HG02885 (cell line): ENCODE results near the gene COL6A1.
A peak's percentile ranks its signal among the peaks of the same experiment; 100 is the strongest.
"Not testable (repeated sequence)": the region's sequence is repeated elsewhere in the genome, so short reads cannot be mapped to it uniquely, and the experiment has no call there.

ENCODE experiments used
- ATAC-seq: cut with Tn5 transposase; IDR thresholded peaks from one replicate; pipeline ENCODE4 v1.9.1; 2021; ENCODE audit warnings: mild to moderate bottlenecking; ENCODE audit not compliant: unreplicated experiment, poor library complexity

COL6A1 gene

DNA sequence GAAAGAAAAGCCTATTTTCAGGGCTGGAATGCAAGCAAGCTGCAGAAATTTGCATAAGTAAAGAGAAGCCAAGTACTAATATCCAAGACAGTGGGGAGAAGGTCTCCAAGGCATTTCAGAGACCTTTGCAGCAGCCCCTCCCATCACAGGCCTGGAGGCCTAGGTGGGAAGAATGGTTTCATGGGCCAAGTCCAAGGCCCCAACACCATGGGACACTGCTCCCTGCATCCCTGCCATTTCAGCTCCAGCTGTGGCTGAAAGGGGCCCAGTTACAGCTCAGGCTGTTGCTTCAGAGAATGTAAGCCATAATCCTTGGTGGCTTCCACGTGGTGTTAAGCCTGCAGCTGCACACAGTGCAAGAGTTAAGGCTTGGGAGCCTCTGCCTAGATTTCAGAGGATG lies 16.9 kb upstream of the COL6A1 start:
- ATAC-seq = no peak

DNA sequence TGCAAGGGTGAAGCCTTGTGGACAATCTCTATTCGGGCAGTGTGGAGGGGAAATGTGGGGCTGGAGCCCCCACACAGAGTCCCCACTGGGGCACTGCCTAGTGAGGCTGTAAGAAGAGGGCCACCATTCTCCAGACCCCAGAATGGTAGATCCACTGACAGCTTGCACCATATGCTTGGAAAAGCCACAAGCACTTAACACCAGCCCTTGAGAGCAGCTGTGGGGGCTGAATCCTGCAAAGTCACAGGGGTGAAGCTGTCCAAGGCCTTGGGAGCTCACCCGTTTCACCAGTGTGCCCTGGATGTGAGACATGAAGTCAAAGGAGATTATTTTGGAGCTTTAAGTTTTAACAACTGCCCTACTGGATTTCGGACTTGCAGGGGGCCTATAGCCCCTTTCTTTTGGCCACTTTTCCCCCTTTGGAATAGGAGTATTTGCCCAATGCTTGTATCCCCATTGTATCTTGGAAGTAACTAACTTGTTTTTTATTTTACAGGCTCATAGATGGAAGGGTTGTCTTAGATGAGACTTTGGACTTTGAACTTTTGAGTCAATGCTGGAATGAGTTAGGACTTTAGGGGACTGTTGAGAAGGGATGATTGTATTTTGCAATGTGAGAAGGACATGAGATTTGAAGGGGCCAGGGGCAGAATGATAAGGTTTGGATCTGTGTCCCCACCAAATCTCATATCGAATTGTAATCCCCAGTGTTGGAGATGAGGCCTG lies 16.3 kb upstream of the COL6A1 start:
- no peak for ATAC-seq

DNA sequence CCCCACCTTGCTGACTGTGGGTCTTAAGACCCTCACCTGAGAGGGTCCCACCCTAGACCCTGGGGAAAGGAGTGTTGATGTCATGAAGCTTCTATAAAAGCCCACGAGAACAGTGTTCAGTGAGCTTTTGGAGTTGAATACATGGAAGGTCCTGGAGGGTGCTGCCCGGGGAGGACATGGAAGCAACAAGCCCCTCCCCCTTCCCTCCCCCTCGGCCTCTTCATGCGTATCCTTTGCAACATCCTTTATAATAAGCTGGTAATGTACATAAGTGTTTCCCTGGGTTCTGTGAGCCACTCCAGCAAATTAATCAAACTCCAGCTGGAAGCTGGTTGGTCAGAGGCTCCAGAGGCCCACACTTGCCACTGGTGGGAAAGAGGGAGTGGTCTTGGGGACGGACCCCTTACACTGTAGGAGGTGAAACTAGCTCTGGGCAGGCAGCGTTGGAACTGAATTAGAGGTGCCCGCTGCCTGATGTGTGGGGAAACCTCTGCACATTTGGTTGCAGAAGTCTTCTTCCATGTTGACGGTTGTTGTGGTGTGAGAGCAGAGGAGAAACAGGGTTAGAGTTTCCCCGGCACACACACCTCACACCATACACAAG lies 14.7 kb upstream of the COL6A1 start:
- ATAC-seq = no peak

DNA sequence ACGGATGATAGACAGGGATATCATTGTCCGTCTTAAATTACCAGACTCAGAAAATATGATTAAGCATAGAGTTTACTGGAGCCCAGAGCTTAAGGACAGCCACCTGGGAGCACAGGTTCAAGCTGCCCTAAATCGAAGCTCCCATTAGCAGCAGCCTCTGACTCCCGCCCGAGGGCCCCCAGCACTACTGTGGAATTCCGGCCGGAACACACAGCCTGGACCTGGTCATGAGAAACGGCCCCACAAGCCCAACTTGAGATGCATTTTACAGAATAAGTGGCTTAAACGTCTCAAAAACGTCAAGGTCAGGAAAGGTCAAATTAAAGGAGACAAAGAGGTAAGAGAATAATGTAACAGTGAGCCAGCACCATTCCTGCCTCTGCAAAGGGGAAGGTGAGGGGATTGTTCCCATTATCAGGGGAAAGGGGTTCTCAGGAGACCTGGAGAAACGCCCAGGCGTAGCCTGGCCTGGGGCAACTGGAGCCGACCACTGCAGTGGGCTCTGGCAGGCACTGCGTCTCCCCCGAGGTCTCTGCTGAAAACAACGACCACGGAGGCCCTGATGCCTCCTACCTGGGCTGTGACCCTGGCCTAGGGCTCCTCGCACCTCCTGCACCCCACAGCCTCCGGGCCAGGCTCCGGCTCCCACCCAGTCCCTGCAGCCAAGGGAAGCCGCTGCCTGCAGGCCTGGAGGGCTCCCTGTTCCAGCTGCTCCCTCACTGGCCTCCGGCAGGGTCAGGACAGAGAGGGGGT lies 11.5 kb upstream of the COL6A1 start:
- ATAC-seq = no peak

DNA sequence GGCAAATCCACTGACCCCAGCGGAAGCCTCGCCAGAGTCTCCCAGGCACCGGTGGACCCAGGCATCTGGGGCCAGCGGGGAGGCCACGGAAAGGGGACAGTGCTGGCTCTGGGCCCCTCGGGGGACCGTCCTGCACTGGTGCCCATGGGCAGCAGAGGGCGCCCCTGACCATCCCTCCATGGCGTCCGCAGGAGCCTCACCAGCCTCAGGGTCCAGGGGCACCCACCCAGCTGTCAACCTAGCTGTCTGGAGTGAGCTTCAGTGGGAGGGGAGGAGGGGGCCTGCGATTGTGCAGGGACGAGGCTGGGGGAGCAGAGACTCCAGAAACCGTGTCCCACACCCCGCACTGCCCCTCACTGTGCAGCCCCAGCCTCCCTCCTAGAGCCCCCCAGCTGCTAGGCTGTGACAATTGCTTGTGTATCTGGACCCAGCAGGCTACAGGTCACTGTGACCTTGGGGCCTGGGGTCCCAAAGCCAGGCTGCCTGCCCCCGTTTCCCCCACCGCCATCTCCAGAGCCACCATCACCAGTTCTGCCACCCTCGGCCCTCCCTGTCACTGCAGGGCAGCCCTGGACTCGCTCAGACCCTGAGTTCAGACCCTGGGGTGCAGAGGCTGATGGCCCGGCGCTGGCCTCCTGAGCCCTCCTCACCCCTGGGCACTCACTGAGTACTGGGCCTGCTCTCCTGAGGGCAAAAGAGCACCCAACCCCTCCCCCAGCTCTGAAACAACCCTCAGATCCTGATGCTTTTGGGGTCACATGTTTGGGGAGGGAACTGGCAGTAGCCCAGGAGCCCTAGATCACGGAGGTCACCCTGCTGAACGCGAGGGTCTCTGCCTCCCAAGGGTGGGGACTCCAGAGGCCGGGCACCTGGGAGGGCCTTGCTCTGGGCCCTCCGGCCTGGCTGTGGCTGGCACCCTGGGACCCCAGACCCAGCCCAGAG lies 10.6 kb upstream of the COL6A1 start:
- no peak for ATAC-seq

DNA sequence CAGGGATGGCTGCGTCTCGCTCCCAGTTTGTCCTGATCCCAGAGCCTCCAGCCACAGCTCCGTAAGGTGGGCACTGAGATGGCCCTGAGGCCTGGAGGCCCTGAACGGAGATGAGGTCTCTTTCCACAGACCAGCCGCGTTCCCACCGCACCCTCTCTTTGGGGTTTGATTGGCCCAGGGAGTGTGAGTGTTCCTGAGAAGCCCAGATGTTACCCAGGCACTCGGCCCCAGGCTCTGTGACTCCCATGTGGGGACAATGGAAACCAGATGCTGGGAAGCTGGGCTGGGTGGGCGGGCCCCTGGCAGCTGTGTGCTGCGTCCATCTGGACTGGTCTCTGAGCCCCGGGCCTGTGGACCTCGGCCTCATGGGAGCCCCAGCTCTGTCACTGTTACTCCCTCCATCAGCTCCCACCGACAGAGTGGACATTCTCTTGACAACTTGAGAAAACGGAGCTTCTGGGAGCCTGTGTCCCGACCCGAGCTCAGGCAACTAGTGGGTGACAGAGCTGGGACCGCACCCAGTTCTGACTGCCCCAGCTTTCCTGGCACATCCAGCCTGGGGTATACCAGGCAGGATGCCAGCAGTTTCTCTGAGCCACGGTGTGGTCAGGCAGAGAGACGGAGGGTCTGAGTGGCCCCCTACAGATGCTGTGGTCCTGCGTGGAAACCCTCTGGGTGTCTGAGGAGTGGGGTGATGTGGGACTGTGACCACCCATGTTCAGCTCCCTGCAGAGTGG lies 9.8 kb upstream of the COL6A1 start:
- no peak for ATAC-seq

DNA sequence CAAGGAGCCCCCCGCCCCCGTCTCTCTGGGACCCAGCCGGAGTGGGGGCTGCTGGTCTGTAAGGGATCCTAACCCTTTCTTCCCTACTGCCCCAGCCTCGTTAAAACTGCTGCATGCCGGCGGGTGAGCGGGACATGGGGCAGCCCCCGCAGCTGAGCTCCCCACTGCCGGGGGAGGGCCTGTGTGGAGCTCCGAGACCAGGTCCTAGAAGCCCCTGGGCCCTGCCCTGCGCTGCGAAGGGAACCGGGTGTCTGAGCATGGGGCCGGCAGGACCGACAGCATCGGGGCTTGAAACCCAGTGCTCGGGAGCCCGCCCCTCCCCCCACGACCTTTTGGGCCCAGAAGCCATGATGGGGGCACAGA lies 9.2 kb upstream of the COL6A1 start:
- no peak for ATAC-seq

DNA sequence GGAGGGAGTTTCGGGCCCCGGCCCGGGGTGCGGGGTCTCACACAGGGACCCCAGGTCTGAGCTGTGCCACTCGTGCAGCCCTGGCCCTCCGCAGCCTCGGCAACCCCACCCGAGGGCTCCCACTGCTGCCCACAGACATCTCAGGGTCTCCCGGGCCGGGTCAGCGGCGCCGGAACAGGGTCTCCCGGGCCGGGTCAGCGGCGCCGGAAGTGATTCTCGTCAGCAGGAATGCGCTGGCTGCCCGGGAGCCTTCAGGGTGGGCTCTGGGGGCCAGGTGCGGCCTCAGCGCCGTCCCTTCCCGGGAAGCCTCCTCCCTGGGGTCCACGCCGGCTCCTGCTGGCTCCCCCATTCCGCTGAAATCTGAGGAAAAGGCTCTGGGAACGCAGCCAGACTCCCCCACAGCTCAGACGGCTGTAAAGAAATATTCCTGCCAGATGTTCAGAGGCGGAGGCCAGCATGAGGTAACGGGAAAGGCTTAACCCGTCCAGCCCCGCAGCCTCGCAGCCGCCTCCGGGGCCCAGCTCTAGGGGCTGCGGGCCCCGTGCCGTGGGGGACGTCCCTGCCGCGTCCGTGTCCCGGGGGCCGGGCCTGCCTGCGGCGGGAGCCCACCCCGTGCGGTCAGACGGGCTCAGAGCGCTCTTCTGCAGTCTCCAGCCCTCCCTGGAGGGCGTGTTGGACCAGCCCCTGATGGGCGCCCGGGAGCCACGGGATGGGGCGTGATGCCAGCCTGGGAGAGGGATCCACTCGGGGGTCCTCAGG lies 8.7 kb upstream of the COL6A1 start:
- no peak for ATAC-seq

DNA sequence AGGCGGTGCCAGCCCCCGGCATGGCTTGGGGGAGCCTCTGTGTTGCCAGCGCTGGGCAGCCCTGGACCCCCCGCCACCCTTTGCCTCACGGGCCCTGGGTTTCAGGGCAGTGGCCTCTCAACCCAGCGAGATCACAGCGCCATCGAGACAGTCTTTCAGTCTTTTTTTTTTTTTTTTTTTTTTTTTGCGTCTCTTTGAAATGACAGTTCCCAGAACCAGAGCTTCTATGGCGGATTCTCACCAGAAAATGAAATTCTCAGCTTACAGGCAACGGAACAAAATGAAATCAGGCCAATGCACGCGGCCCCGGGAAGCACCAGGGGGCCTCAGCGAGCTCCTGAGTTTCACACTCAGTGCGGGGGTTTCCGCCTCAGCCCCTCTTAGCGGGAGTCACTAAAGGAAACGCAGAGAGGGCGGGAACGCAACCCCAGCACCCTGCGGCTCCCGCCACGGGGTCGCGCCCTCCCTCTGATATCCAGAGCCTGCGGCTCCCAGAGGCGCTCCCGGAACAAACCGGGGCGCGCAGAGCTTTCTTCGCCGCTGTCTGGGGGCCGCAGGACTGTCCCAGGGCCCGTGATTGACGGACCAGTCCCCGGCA lies 8.0 kb upstream of the COL6A1 start:
- peak; percentile 58 for ATAC-seq

DNA sequence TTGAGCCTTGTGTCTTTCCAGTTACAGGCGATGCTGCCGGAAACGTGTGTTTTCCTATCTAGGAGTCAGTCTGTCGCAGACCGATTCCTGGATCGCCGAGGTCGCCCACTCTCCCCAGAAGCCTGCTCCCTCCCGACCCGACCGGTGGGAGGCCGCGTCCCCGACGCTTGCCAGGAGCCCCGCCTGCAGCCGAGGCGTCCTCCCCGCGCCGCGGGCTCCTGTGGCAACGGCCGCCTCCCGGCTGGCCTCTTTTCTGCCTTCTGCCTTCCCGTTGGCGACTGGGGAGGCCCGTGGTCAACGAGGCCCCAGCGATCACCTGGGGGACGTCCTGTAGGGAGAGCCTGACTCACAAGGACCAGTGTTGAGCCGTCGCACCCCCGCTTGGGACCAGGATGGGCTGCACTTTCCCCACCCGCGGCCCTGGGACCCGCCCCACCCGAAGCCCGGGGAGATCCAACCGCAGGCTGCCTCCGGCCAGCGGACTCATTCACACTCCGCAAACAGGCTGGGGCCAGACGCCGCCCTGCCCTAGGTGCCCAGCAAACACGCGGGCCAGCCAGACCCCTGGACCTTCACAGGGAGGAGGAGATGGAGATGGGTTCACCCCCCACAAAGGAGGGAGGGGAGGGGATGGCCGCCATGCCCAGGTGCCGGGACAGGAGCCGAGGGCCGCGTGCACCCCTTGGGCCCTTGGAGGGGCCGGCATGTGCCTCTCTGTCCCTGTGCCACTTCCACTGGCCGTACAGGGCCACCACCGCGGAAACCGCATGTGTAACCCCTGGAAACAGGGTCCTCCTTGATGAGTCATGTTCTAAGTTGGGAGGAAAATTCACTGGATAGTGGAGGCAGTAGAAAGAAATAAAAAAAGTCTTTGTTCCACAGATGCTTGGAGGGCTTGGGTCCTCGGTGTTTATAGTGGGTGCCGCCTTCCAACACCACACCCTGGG lies 7.2 kb upstream of the COL6A1 start:
- ATAC-seq = peak; percentile 21

DNA sequence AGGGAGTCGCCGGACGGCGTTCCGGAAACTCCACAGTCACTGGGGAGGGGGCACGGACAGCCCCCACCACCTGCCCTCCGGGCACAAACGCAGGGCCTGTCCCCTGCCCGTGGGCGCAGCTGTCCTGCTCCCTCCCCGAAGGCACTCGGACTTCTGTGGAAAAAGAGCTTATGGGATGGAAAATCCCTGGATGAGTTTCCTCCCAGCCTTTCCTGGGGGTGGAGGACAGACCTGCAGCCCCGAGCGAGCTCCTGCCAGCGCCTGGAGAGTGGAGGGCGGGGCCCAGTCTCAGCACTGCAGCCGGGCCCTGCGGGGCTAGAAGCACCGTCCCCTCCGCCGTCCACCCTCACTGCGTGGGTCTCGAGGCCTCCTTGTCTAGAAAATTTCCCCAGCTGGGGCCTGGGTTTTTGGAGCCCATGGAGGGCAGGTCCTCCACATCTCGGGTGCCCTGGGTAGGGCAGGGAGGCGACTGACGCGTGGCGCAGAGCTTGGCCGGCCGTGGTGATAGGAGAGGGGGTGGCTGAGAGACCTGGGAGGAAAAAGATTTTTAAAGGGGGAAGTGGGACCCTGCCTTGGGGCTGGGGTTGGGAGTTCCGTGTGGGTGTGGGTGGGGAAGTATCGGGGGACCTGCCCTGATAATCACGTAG lies 6.4 kb upstream of the COL6A1 start:
- ATAC-seq = no peak

DNA sequence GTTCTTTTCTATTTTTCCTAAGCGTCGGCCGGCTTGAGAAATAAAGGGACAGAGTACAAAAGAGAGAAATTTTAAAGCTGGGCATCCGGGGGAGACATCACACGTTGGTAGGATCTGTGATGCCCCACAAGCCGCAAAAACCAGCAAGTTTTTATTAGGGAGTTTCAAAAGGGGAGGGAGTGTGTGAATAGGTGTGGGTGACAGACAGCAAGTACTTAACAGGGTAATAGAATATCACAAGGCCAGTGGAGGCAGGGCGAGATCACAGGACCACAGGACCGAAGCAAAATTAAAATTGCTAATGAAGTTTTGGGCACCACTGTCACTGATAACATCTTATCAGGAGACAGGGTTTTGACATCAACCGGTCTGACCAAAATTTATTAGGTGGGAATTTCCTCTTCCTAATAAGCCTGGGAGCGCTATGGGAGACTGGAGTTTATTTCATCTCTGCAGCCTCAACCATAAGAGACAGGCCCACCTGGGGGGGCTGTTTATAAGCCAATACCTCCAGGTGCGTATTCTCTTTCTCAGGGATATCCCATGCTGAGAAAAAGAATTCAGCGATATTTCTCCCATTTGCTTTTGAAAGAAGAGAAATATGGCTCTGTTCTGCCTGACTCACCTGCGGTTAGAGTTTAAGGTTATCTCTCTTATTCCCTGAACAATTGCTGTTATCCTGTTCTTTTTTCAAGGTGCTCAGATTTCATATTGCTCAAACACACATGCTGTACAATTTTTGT lies 5.7 kb upstream of the COL6A1 start:
- ATAC-seq = not testable (repeated sequence)

DNA sequence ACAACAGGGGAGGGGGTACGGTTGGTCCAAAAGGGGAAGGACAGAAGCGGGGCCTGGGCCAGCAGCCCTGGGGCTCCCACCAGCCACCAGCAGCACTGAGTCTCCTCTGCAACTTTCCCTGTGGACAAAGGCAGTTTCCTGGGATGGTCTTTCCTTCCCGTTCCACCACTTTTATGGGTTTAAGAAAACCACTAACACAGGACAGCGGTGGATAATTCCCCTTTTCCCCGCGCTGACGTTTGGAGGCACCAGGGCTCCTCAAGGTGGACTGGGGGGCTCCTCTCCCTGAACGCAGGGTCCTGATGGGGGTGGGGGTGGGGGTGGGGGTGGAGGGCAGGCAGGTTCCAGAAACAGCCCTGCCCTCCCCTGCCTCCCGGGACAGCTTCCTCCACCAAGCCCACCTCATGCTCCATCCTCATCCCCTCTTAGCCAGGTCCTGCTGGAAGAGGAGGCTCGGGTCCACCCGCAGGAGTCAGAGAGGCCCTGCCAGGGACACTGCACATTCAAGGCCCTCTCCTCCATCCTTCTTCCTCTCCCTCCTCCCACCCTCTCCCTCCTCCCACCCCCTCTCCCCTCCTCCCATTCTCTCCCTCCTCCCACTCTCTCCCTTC lies 4.8 kb upstream of the COL6A1 start:
- no peak for ATAC-seq

DNA sequence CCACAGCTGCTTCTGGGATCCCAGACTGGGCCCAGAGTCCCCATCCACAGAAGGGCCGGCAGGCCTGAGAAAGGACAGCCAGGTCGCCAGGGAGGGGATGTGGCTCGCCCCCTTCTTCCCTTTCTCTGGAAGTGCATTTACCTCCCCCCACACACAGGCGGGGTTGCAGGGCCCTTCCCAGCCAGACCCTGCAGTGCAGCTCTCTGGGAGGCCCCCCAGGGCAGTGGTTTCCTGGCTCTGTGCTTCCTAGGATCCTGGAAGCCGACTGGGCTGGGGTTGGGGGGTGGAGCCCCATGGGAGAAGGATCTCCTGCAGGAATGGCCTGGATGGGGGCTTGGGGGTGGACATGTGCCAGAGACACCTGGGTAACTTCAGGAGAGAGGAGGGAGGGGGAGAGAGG lies 4.2 kb upstream of the COL6A1 start:
- ATAC-seq = no peak

DNA sequence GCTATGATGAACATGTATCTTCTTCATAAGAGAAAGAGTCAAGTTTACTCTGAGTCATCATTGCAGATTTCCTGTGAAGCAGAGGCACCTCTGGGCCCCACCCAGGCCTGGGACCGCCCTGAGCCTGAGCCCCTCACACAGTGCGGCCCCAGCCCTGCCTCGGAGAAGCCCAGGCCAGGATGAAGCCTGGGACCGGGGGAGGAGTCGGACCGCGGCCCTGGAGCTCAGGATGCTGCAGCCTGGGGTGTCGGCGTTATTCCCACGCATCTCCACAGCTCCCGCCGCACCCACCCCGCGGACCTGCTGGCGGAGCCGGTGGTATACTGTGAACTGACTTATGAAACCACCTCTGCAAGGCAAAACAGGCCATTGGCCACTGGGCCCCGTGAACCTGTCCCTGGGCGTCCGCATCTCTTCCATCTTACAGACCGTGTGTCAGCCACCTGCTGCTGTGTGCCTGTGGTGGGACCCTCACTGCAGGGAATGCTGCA lies 2.4 kb upstream of the COL6A1 start:
- ATAC-seq = no peak

DNA sequence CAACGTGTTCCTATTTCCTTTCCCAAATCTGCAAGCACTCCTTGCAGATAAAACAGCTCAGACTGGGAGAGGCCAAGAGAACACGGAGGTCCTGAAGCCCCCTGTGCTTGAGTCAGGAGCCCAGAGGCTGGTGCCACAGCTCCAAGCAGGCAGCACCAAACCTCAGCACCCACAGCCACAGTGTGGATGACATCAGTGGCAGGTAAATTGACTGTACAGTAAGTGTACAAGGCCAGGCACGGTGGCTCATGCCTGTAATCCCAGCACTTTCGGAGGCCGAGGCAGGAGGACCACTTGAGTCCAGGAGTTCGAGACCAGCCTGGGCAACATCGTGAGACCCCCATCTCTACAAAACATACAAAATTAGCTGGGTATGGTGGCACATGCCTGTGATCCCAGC lies 1.9 kb upstream of the COL6A1 start:
- ATAC-seq = no peak
